SK-MEL-5 (cell line): ENCODE results near the gene CDC42. TPM values are rescaled to one million over a fixed set of nuclear protein-coding genes. Genes with fewer than 3 reads are reported as not detected.
A peak's percentile ranks its signal among the peaks of the same experiment; 100 is the strongest.
"Not testable (repeated sequence)": the region's sequence is repeated elsewhere in the genome, so short reads cannot be mapped to it uniquely, and the experiment has no call there.

Source experiments
- DNase-seq: peaks from one replicate; pipeline ENCODE4 v3.0.0-alpha.2; 2016; ENCODE audit warnings: low read depth, low spot score
- in situ Hi-C: cut with HindIII; loops from 2 replicates; pipeline ENCODE4 v1.10.0; 2016; ENCODE audit warnings: low sequenced_read_pairs, high pct_unique_total_duplicates, low pct_unique_long_range_greater_than_20kb
- polyA plus RNA-seq, 2 experiments: library from polyadenylated mRNA; depleted of rRNA; stranded (reverse); fragments of >200 nt; gene quantifications; 2 replicates each; pipeline ENCODE4 v1.2.3, GENCODE V29; 2015
- total RNA-seq: library from RNA; depleted of rRNA; stranded (reverse); fragments of >200 nt; shearing (Covaris generic); gene quantifications from 2 replicates; pipeline ENCODE4 v1.2.3, GENCODE V29; 2014; rRNA removed

CDC42 gene
- total RNA-seq, result 240 and 257 TPM in 2 replicates
- 103 and 113 TPM in 2 replicates for polyA plus RNA-seq (2015; cell fraction: cytosol; rRNA removed)
- 35.4 and 46.2 TPM in 2 replicates for polyA plus RNA-seq (2015; cell fraction: nucleus; rRNA removed)

GRCh38 chr1:22052115-22053016 lies at the start of gene CDC42:
TSS of gene CDC42 (plus strand) at chr1:22052709. CDS start at chr1:22078479, 25,770 bp downstream.
- in situ Hi-C loops, result no loop called here
- DNase-seq, result peak; percentile 93

GRCh38 chr1:22002875-22003274 lies 49.6 kb upstream of the CDC42 start:
- in situ Hi-C loops, DNase-seq: not testable (repeated sequence)

- in situ Hi-C loops, DNase-seq: not testable (repeated sequence)
These were observed 48.5 kb upstream of the CDC42 start for GRCh38 chr1:22003959-22004358.

GRCh38 chr1:22005261-22006149 lies 47.0 kb upstream of the CDC42 start:
- peak; percentile 66 for DNase-seq
- in situ Hi-C loops, result not testable (repeated sequence)

GRCh38 chr1:22006736-22007135 lies 45.8 kb upstream of the CDC42 start:
- DNase-seq, in situ Hi-C loops: not testable (repeated sequence)

- DNase-seq, in situ Hi-C loops: not testable (repeated sequence)
These were observed 45.2 kb upstream of the CDC42 start for GRCh38 chr1:22007262-22007661.

- in situ Hi-C loops, result not testable (repeated sequence)
These were observed 42.9 kb upstream of the CDC42 start for GRCh38 chr1:22009566-22009965.

GRCh38 chr1:22012752-22013151 lies 39.8 kb upstream of the CDC42 start:
- DNase-seq, in situ Hi-C loops: not testable (repeated sequence)

More at GRCh38 chr1:22009566-22009965, 42.9 kb upstream of the CDC42 start:
- not testable (repeated sequence) for DNase-seq

- DNase-seq, in situ Hi-C loops: not testable (repeated sequence)
These were observed 37.8 kb upstream of the CDC42 start for GRCh38 chr1:22014575-22015206.

GRCh38 chr1:22018583-22019559 lies 33.6 kb upstream of the CDC42 start:
- peak; percentile 90 for DNase-seq
- in situ Hi-C loops, result no loop called here

- DNase-seq, result no peak
- in situ Hi-C loops, result no loop called here
These were observed 31.4 kb upstream of the CDC42 start for GRCh38 chr1:22021061-22021460.

- in situ Hi-C loops, result no loop called here
- no peak for DNase-seq
These were observed 27.8 kb upstream of the CDC42 start for GRCh38 chr1:22024485-22025367.

- peak; percentile 78 for DNase-seq
- in situ Hi-C loops, result no loop called here
These were observed 26.9 kb upstream of the CDC42 start for GRCh38 chr1:22025368-22026155.

GRCh38 chr1:22026924-22027289 lies 25.6 kb upstream of the CDC42 start:
- no peak for DNase-seq
- in situ Hi-C loops, result no loop called here

- no peak for DNase-seq
- in situ Hi-C loops, result no loop called here
These were observed 22.5 kb upstream of the CDC42 start for GRCh38 chr1:22030057-22030456.
